GM04503 (cell line): Measurements from ENCODE around the gene TSPAN13.

Source experiments
- DNase-seq: peaks from one replicate; pipeline ENCODE4 v3.0.0-alpha.2; 2012; ENCODE audit warnings: low read depth

TSPAN13 gene

GRCh38 chr7:16776053-16776452 is 22.5 kb downstream of the TSPAN13 start:
- no peak for DNase-seq

GRCh38 chr7:16778476-16778875 is 24.9 kb downstream of the TSPAN13 start:
- no peak for DNase-seq

- DNase-seq, result no peak
Measured at GRCh38 chr7:16779051-16779450, 25.5 kb downstream of the TSPAN13 start.

- DNase-seq, result no peak
Measured at GRCh38 chr7:16780596-16780995, 27.0 kb downstream of the TSPAN13 start.

- DNase-seq, result no peak
Measured at GRCh38 chr7:16785321-16785720, 31.8 kb downstream of the TSPAN13 start.

- DNase-seq, result no peak
Measured at GRCh38 chr7:16785846-16786245, 32.3 kb downstream of the TSPAN13 start.

GRCh38 chr7:16786257-16786656 is 32.7 kb downstream of the TSPAN13 start:
- DNase-seq, result no peak

GRCh38 chr7:16787127-16787526 is 33.6 kb downstream of the TSPAN13 start:
- DNase-seq, result no peak

- DNase-seq, result no peak
Measured at GRCh38 chr7:16791071-16791470, 37.5 kb downstream of the TSPAN13 start.

GRCh38 chr7:16791905-16792698 is 38.5 kb downstream of the TSPAN13 start:
- DNase-seq, result no peak

- DNase-seq, result no peak
Measured at GRCh38 chr7:16794986-16795385, 41.4 kb downstream of the TSPAN13 start.

- no peak for DNase-seq
Measured at GRCh38 chr7:16795624-16796023, 42.1 kb downstream of the TSPAN13 start.

GRCh38 chr7:16801111-16801542 is 47.6 kb downstream of the TSPAN13 start:
- DNase-seq, result peak; percentile 11

- DNase-seq, result no peak
Measured at GRCh38 chr7:16801579-16801978, 48.0 kb downstream of the TSPAN13 start.

GRCh38 chr7:16803125-16803524 is 49.6 kb downstream of the TSPAN13 start:
- no peak for DNase-seq

- no peak for DNase-seq
Measured at GRCh38 chr7:16803881-16804673, 50.5 kb downstream of the TSPAN13 start.

GRCh38 chr7:16804674-16805439 is 51.3 kb downstream of the TSPAN13 start, which contains the start of gene AGR2:
Gene AGR2 (minus strand): TSS chr7:16804999. CDS start chr7:16801796, 3,203 bp downstream.
- no peak for DNase-seq

- no peak for DNase-seq
Measured at GRCh38 chr7:16805441-16805840, 51.9 kb downstream of the TSPAN13 start.

GRCh38 chr7:16810112-16810511 is 56.6 kb downstream of the TSPAN13 start:
- no peak for DNase-seq

GRCh38 chr7:16810573-16810972 is 57.0 kb downstream of the TSPAN13 start:
- no peak for DNase-seq

GRCh38 chr7:16811551-16811950 is 58.0 kb downstream of the TSPAN13 start:
- peak; percentile 27 for DNase-seq

GRCh38 chr7:16812542-16813231 is 59.1 kb downstream of the TSPAN13 start:
- DNase-seq, result no peak
